ENCODE measurements around the gene SLC35E2B. TPM values are rescaled to one million over a fixed set of nuclear protein-coding genes. Genes with fewer than 3 reads are reported as not detected.

SLC35E2B gene
- total and polyA plus RNA-seq, 2 donors (not counting 1 experiment from before 2014, with no cell fraction given), result 17.5 to 55.8 TPM

DNA sequence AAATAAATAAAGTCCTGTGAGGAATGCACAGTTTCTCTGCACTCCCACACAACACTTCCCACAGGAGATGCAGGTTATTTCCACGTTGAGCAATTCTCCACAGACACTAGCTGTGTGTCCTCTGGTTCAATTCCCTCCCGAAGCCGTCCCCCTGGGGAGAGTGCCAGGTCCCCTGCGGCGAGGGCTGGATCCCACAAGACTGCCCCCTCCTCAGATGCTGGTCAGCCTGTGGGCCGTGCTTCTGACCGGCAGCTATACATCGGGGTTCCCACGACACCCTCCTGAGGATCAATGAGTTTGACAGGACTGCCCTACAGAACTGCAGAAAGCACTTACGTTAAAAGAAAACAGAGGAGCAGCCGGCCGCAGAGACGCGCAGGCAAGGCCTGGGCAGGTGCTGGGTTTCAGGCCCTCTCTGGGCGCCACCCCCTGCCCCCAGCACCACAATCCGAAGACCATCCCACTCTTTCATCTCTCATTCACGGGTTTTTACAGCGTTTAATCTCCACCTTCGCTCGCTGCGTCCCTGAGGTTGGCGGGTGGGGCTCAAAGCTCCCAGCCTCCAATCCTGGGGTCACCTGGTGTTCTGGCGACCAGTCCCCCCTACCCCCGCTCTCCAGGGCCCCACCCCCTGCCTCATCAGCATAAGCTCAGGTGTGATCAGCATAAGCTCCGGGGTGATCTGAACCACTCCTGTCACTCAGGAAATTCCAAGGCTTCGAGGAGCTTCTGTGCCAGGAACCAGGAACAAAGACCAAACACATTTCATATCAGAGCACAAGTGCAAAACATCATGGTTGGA is 9.3 kb downstream of the SLC35E2B start:
- Histone ChIP-seq H3K9me3 (ENCODE audit: control insufficient read depth, insufficient read depth, low read depth, low read length) (no peaks in the 10 kb centered on the region), H3K36me3 (ENCODE audit: control insufficient read depth, insufficient read depth, low read length) (peaks cover 4% of the 10 kb centered on the region), H3K27ac (ENCODE audit: insufficient read depth, low read length) (no peak overlapping the region), H3K79me2 (ENCODE audit: control insufficient read depth, insufficient read depth, low read length) (peaks cover 53% of the 10 kb centered on the region), H3K27me3 (ENCODE audit: control insufficient read depth, insufficient read depth, low read length) (no peaks in the 10 kb centered on the region), H2AFZ (ENCODE audit: low read length) (no peak overlapping the region), H3K4me3 (replicated peaks in 1 of 4; ENCODE audit: control extremely low read depth in 1 of 4, insufficient read depth in 1 of 4, low read depth in 3 of 4, low read length in 4 of 4) (no peak overlapping the region), H3K4me1 (ENCODE audit: control insufficient read depth, extremely low read depth, insufficient read depth, low read length) (peaks cover 8% of the 10 kb centered on the region), H3K9ac (ENCODE audit: insufficient read depth, low read length) (no peak overlapping the region), H4K20me1 (ENCODE audit: control insufficient read depth, extremely low read depth, insufficient read depth, low read length) (no peaks in the 10 kb centered on the region), H3K4me2 (ENCODE audit: extremely low read depth, insufficient read depth, low read length) (no peak overlapping the region)
- no peak for DNase-seq (ENCODE audit: low read depth in 2 of 2)
- no peak for TF ChIP-seq EZH2 (IDR thresholded peaks at IDR 0.05; ENCODE audit: low read length, missing control alignments)
- TF ChIP-seq, protein P1, sequence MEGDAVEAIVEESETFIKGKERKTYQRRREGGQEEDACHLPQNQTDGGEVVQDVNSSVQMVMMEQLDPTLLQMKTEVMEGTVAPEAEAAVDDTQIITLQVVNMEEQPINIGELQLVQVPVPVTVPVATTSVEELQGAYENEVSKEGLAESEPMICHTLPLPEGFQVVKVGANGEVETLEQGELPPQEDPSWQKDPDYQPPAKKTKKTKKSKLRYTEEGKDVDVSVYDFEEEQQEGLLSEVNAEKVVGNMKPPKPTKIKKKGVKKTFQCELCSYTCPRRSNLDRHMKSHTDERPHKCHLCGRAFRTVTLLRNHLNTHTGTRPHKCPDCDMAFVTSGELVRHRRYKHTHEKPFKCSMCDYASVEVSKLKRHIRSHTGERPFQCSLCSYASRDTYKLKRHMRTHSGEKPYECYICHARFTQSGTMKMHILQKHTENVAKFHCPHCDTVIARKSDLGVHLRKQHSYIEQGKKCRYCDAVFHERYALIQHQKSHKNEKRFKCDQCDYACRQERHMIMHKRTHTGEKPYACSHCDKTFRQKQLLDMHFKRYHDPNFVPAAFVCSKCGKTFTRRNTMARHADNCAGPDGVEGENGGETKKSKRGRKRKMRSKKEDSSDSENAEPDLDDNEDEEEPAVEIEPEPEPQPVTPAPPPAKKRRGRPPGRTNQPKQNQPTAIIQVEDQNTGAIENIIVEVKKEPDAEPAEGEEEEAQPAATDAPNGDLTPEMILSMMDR (conservative IDR thresholded peaks at IDR 0.05 in 1 of 2, IDR thresholded peaks at IDR 0.05 in 1 of 2; ENCODE audit: low read depth in 1 of 2, low read length in 2 of 2), result no peak

DNA sequence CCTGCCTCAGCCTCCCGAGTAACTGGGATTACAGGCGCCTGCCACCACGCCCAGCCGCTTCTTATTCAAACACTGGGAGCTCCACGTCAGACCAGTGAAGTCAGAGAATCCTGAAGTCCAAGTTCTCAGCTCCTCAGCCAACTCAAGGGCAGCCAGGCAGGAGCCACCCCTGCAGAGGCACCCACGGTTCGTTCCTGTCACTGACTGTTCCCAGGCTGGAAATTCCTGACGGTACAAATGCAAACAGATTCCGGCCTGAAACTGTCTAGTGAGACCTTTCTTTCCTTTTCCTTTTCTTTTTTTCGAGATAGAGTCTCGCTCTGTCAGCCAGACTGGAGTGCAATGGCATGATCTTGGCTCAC is 11.7 kb downstream of the SLC35E2B start:
- peaks cover 4% of the 10 kb centered on the region for H3K36me3 ChIP-seq (ENCODE audit: control insufficient read depth, insufficient read depth, low read length)
- peaks cover 2% of the 10 kb centered on the region for H3K4me1 ChIP-seq (ENCODE audit: control insufficient read depth, extremely low read depth, insufficient read depth, low read length)
- no peak overlapping the region for H3K27ac ChIP-seq (ENCODE audit: insufficient read depth, low read length)
- no peaks in the 10 kb centered on the region for H3K9me3 ChIP-seq (ENCODE audit: control insufficient read depth, insufficient read depth, low read depth, low read length)
- H3K4me2 ChIP-seq (ENCODE audit: extremely low read depth, insufficient read depth, low read length), result no peak overlapping the region
- H4K20me1 ChIP-seq (ENCODE audit: control insufficient read depth, extremely low read depth, insufficient read depth, low read length), result no peaks in the 10 kb centered on the region
- TF ChIP-seq, protein P1 (conservative IDR thresholded peaks at IDR 0.05 in 1 of 2, IDR thresholded peaks at IDR 0.05 in 1 of 2; ENCODE audit: low read depth in 1 of 2, low read length in 2 of 2), result no peak
- TF ChIP-seq EZH2 (IDR thresholded peaks at IDR 0.05; ENCODE audit: low read length, missing control alignments), result no peak
- peaks cover 46% of the 10 kb centered on the region for H3K79me2 ChIP-seq (ENCODE audit: control insufficient read depth, insufficient read depth, low read length)
- no peak overlapping the region for H2AFZ ChIP-seq (ENCODE audit: low read length)
- no peak overlapping the region for H3K9ac ChIP-seq (ENCODE audit: insufficient read depth, low read length)
- no peak overlapping the region for H3K4me3 ChIP-seq (replicated peaks in 1 of 4; ENCODE audit: control extremely low read depth in 1 of 4, insufficient read depth in 1 of 4, low read depth in 3 of 4, low read length in 4 of 4)
- H3K27me3 ChIP-seq (ENCODE audit: control insufficient read depth, insufficient read depth, low read length), result no peaks in the 10 kb centered on the region
- no peak for DNase-seq (ENCODE audit: low read depth in 2 of 2)

DNA sequence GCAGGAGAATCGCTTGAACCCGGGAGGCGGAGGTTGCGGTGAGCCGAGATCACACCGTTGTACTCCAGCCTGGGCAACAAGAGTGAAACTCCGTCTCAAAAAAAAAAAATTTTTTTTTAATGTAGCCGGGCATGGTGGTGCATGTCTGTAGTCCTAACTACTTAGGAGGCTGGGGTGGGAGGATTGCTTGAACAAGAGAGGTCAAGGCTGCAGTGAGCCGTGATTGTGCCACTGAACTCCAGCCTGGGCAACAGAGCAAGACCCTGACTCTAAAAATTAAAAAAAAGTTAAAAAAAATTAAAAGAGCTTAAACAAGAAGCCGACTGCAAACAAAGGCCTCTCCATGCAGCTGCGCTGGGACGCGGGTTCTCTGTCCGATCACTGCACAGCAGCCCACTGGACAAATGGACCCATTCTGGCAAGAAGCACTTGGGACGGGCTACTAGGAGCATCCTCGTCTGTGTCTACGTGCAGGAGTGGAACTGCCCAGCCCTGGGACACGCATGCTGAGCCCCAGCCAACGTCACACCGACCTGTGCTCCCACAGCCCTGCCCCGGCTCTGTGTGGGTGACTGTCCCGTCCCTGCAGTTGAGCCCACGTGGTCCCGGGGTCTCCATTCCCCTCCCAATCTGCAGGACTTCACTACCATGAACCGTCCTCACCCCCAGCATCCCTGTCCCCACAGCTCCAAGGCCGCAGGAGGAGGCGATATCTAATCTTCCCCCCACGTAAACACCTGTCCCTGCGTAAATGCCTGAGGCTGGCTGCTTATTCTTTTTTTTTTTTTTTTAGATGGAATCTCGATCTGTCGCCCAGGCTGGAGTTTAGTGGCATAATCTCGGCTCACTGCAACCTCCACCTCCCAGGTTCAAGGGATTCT is 12.3 kb downstream of the SLC35E2B start:
- Histone ChIP-seq H3K9me3 (ENCODE audit: control insufficient read depth, insufficient read depth, low read depth, low read length) (no peaks in the 10 kb centered on the region), H4K20me1 (ENCODE audit: control insufficient read depth, extremely low read depth, insufficient read depth, low read length) (no peaks in the 10 kb centered on the region), H3K4me3 (replicated peaks in 1 of 4; ENCODE audit: control extremely low read depth in 1 of 4, insufficient read depth in 1 of 4, low read depth in 3 of 4, low read length in 4 of 4) (no peak overlapping the region), H3K79me2 (ENCODE audit: control insufficient read depth, insufficient read depth, low read length) (peaks cover 42% of the 10 kb centered on the region), H2AFZ (ENCODE audit: low read length) (no peak overlapping the region), H3K36me3 (ENCODE audit: control insufficient read depth, insufficient read depth, low read length) (peaks cover 4% of the 10 kb centered on the region), H3K4me2 (ENCODE audit: extremely low read depth, insufficient read depth, low read length) (no peak overlapping the region), H3K9ac (ENCODE audit: insufficient read depth, low read length) (no peak overlapping the region), H3K27ac (ENCODE audit: insufficient read depth, low read length) (no peak overlapping the region), H3K27me3 (ENCODE audit: control insufficient read depth, insufficient read depth, low read length) (no peaks in the 10 kb centered on the region), H3K4me1 (ENCODE audit: control insufficient read depth, extremely low read depth, insufficient read depth, low read length) (peaks cover 2% of the 10 kb centered on the region)
- no peak for TF ChIP-seq EZH2 (IDR thresholded peaks at IDR 0.05; ENCODE audit: low read length, missing control alignments)
- TF ChIP-seq, protein P1 (conservative IDR thresholded peaks at IDR 0.05 in 1 of 2, IDR thresholded peaks at IDR 0.05 in 1 of 2; ENCODE audit: low read depth in 1 of 2, low read length in 2 of 2), result no peak
- DNase-seq (ENCODE audit: low read depth in 2 of 2), result no peak
